HG02870 (cell line): Measurements from ENCODE around the gene ASCL1.

Experiments
- ATAC-seq: cut with Tn5 transposase; IDR thresholded peaks from one replicate; pipeline ENCODE4 v1.9.1; 2021; ENCODE audit warnings: mild to moderate bottlenecking, moderate library complexity; ENCODE audit not compliant: unreplicated experiment

Gene ASCL1

GRCh38 chr12:102957339-102958050 is at the start of gene ASCL1:
Gene ASCL1, plus strand, starts transcription at chr12:102957674. Its CDS starts 571 bp downstream, at chr12:102958245.
- ATAC-seq: no peak

DNA sequence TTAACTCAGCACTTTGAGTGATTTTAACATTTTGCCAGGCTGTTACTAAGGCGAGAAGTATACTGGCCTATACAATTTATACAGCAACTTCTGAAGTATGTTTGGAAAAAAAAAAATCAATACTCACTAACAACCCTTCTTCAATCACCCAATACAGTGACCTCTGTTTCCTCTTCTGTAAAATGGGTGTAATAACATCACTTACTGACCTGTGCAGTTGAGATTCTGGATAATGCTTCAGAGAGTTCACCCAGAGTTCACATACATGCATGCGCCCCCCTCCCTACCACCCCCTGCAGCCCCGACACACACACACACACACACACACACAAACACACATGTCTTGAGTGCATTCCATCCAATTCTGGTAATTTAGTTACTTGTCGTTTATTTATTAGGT is 49.6 kb upstream of the ASCL1 start:
- no peak for ATAC-seq

DNA sequence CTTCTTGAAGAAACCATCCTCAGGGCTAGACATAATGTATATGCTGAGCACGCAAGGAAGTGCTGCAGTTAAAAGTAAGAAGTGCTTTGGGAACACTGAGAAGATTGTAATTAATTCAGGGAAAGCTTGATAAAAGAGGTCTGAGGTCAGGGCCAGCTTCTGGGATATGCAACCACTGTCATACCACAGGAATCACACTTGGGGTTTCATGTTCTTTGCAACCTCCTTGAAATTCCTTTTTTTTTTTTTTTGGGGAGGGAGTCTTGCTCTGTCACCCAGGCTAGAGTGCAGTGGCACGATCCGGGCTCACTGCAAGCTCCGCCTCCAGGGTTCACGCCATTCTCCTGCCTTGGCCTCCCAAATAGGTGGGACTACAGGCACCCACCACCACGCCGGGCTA is 47.3 kb upstream of the ASCL1 start:
- no peak for ATAC-seq

DNA sequence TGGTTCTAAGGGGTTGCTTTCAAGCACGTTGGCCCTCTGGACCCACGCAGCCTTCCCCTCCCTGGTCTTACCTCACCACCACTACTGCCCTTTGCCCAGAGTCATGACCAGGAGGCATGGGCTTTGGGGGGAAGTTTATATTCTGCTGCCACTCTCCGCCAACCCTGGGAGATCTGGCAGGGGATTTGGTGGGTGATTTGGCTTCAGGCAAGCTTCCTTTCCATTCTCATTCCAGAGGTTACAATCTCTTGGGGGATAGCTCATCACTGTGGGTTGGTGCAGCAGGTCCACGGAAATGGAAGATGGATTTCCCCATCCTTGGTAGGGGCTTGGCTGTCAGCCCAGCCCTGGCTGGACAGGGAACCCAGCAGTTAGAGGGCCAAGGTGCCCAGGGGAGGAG is 46.7 kb upstream of the ASCL1 start:
- no peak for ATAC-seq

DNA sequence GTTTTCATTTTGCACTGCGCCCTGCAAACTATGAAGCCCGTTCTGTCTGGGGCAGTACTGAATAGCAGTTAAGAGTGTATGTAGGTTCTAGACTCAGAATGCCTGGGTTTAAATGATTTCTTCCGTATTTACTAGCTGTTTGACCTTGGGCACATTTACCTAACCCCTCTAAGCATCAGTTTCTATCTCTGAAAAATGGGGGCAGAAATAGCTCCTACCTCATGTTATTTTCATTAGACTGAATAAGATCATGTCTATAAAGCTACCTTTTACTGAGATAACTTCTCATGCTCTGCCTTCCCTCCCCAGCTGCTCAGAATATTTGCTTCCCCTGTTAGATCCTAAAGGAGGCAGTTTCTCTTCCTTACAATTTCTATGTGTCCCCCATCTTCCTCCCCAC is 46.2 kb upstream of the ASCL1 start:
- ATAC-seq: no peak

DNA sequence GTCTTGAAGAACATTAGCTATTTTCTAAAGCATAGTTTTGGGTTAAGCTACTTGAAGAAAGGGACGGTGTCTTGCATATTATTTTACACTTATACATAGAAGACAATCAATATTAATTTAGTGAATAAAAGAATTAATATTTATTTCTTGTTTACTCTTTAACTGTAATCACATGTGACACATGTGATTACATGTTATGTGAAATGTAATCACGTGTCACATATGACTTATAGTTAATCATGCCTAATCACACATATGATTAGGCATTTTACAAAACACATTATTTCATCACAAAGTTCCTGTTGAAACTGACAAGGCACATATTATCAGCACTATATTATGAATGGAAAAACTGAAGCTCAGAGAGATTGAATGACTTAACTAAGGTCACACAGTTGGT is 45.2 kb upstream of the ASCL1 start:
- no peak for ATAC-seq

DNA sequence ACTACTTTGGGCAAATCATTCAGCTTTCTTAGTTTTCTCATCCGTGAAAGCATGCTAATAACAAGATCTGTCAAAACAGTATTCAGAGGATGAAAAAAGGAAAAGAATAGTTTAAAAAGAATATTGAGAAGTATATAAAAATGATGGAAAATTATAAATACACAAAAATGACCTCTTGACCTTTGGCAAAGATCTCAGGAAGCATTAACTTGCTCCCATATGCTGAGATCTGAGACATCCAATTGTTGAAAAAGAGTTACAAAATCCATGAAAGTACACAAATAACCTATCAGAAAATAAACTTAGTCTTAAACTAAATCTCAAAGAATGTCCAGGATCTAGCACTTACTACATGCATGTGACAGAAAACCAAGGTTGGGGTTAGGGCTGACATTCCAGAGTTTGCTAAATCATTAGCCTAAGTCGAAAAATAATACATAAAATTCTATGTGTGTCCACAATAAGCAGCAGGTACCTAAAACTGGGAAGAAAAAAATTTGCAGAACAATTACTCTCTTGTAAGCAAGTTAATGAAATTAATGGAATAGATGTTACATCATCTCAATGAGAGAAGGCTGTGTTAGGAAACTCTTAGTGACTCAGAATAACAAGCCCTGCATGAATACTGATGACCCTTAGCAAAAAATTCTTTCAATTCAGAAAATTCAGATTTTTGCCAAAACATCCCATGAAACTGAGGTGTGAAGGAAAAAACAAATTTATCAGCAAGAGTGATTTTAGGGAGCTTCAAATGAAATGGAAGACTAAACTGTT is 43.8 kb upstream of the ASCL1 start:
- ATAC-seq: no peak

DNA sequence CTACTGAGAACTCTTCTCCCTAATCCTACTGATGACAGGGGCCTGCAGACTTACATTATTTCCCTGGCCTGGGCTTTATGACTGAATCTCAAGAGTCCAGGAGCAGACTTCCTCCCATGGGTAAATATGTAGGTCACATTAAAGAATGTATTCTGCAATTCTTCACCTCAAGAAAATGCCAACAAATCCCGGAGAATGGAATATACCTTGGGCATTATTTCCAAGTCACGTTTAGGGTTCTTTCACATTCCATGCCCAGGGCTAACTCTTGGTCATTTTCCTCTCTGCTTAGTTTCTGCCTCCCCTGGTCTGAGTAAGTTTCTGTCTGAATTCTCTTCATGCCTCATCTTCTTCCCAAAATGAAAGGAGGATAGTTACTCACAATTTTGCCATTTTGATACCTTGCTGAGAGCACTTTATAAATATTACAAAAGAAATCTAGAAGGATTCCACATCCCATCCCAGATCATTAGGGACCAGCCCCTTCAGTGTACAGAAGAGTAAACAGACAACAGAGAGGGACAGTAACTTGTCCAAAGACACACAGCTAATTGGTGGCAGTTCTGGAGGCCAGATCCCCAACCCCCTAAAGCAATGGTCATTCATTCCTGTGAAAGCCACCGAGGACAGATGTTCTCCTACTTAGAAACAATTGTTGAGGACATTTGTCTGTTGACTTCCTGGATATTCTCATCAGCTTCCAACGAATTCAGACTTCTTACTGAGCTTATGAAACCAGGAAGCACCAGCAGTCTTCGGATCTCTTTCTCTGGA is 41.0 kb upstream of the ASCL1 start:
- no peak for ATAC-seq

DNA sequence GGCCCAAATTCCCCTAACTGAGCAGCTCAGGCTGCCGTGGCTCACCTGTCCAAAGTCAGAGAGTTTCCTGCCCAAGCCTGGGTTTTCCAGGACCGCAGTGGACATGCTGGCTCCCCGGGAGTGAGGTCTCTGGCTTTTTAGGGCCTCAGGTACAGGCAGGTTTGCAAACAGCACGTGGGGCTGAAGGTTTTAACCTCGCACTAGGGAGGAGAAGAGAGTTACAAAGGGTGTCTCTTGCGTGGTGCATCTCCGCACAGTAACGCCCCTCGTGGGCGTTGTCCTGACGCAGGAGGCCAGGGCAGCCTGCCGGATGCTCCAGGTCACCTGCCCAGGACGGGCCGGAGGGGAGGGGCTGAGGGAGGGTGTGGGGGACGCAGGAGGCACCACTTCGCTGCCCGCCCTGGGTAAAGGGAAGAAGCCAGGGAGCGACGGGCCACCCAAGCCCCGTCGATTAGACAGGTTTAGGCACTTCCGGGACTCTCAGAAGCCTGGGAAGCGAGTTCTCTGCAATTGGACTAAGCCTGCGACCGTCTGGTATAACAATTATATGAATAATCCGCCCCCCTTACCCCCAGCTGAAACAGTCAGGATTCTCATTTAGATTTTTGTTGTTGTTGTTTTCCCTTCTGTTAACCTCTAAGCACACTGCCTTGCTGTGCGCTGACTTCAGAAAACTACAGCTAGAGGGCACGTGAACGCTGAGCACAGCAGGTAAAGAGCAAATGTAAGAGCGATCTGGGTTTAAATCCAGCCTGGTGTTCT is 40.3 kb upstream of the ASCL1 start, which contains the start of gene PAH:
PAH (minus strand) TSS at position 219 of the 762 bp plus-strand sequence; CDS start at position 105, 114 bp downstream.
- ATAC-seq: no peak

- no peak for ATAC-seq
Observed at GRCh38 chr12:102918840-102919239, 38.6 kb upstream of the ASCL1 start.

DNA sequence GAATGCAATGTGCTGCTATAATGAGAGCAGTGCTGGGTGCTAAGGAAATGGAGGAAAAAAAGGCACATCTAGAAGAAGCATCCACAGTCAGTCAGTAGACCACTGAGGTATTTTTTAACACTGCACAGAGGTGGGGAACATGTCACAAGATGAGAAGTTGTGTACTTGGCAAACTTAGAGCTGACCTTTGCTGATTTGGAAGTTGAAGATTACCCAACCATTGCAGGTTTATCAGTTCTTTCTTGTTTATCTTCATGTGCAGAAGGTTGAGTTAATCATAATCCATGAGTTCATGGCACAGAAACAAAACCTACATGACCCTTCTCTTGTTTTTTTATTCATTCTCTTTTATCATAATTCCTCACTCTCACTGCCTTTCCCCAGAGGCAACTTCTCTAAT is 37.2 kb upstream of the ASCL1 start:
- no peak for ATAC-seq

DNA sequence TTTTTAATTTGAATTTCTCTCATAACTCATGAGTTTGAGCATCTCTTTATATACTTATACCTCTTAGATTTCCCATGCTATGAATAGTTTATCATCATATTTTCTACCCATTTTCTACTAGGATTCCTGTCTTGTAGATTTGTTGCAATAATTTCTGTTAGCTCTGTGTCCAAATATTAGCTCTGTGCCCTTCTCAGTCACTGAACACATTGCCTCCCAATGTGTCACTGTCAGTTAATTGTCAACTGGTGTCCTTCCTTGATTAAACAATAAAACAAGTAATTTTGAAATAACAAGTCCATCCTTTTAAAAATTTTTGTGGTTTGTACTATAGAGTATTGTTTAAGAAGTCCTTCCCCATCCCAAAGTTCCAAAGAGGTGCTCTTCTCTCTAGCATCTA is 36.2 kb upstream of the ASCL1 start:
- ATAC-seq: no peak

DNA sequence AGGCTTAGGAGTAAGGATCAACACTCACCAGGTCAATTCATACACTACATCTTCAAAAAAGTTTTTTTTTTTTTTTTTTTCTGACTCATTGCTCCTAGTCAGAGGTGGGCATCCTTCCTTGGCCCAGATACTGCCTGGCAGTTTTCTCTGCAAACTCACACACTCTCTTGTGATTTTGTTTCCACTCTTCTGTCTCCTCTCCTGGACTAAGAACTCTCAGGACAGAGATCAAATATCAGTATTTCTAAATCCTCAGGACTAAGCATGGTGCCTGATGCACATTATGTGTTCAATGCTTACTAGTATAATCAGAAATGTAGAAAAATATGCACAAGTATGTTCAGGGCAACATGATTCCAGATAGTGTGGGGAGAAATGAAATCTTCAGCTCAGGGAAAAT is 30.3 kb upstream of the ASCL1 start:
- ATAC-seq: no peak

DNA sequence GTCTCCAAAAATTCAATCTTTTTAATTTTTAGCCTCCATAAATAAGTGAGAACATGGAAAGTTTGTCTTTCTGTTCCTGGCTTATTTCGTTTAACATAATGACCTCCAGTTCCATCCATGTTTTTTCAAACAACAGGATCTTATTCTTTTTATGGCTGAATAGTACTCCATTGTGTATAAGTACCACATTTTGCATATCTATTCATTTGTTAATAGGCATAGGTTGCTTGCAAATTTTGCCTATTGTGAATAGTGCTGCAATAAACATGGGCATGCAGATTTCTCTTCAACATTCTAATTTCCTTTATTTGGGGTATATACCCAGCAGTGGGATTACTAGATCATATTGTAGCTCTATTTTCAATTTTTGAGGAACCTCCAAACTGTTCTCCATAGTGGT is 24.3 kb upstream of the ASCL1 start:
- no peak for ATAC-seq

DNA sequence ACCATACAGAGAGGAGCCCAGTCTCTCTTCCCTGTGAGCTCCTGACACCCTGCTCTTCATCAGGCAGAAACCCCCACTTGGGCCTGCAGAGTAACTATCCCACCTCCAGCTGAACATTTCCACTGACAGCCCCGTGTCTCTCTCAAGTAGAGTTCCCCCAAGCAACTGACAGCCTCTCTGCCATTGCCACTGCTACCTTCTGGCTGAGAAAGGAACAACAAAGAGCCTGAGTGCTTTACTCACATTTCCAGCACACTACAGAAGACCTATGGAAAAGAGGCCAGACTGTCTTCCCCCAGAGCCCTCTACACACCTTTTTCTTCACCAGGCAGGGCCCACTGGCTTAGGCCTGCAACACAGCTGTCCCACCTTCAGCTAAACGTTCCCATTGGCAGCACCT is 18.4 kb upstream of the ASCL1 start:
- no peak for ATAC-seq

- ATAC-seq: no peak
Observed at GRCh38 chr12:102939670-102940222, 17.7 kb upstream of the ASCL1 start.

GRCh38 chr12:102946042-102946441 is 11.4 kb upstream of the ASCL1 start:
- ATAC-seq: no peak

GRCh38 chr12:102948941-102949352 is 8.5 kb upstream of the ASCL1 start:
- ATAC-seq: no peak

GRCh38 chr12:102950107-102950949 is 7.1 kb upstream of the ASCL1 start:
- ATAC-seq: no peak
